T-helper 2 cell treated with Interferon-gamma antibody and Interleukin-4, amounts not matched to agents 5 μg/mL and 100 μg/mL, for 36 hours (primary cell): ENCODE measurements around the gene NADSYN1.
"Not testable (repeated sequence)": the region's sequence is repeated elsewhere in the genome, so short reads cannot be mapped to it uniquely, and the experiment has no call there.

Experiments used
- DNase-seq: peaks from one replicate; pipeline ENCODE4 v3.0.0; 2021; ENCODE audit warnings: low spot score
- H3K27ac Mint-ChIP-seq: one replicate; pipeline ENCODE4 v1.8.0; 2021; ENCODE audit warnings: mild to moderate bottlenecking, mixed read lengths
- H3K27me3 Mint-ChIP-seq: one replicate; pipeline ENCODE4 v1.8.0; 2021; ENCODE audit warnings: low read depth, mixed read lengths
- H3K36me3 Mint-ChIP-seq: one replicate; pipeline ENCODE4 v1.8.0; 2021; ENCODE audit warnings: low read depth, mixed read lengths
- H3K4me1 Mint-ChIP-seq: one replicate; pipeline ENCODE4 v1.8.0; 2021; ENCODE audit warnings: low read depth, mixed read lengths
- H3K4me3 Mint-ChIP-seq: one replicate; pipeline ENCODE4 v1.8.0; 2022; ENCODE audit warnings: mild to moderate bottlenecking, moderate library complexity, mixed read lengths
- H3K9me3 Mint-ChIP-seq: one replicate; pipeline ENCODE4 v1.8.0; 2021; ENCODE audit warnings: mixed read lengths

The NADSYN1 gene

DNA sequence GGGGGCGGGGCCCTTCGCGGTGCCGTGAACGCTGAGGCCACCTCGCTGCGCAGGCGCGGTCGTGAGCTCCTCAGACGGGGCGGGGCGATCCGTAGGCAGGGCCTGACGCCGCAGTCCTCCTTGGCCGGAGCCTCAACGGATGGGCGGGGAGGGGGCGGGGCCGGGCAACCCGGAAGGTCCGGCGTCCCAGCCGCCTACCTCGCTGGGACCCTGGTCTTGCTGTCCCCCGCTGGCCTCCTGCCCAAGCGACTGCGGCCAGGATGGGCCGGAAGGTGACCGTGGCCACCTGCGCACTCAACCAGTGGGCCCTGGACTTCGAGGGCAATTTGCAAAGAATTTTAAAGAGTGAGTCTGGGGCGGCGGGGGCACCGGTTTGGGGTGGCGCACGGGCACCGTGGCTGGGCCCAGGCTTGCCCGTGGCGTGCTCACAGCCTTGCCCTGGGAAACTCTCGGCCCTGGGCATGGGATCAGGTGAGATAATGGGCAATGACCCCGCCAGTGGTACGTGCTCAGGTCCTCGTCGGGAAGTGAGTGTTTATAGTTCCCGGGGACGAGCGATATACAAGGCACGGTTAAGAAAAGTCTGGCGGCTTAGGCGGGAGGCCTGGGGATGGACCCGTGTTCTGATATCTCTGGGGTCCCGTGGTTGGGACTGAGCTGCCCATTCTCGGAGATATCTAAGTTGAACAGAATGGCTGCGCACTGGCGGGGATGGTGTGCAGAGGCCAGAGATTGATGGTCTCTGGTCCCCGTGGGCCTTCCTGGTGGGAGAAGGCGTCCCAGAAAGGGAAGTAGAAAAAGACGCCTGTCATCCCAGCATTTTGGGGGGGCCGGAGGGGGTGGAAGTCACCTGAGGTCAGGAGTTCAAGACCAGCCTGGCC lies at the start of gene NADSYN1:
TSS of gene NADSYN1 (plus strand) at position 167 of the 881 bp plus-strand sequence. CDS start at position 261, 94 bp downstream.
- peak within 1 kb of the TSS; percentile 94 for H3K27ac Mint-ChIP-seq
- DNase-seq, result peak; percentile 93
- H3K4me3 Mint-ChIP-seq, result peak within 1 kb of the TSS; percentile 90
- no peaks in the 10 kb centered on the region for H3K27me3 Mint-ChIP-seq
- peaks cover 22% of the 10 kb centered on the region for H3K36me3 Mint-ChIP-seq
- H3K4me1 Mint-ChIP-seq, result peaks cover 56% of the 10 kb centered on the region
- no peaks in the 10 kb centered on the region for H3K9me3 Mint-ChIP-seq

DNA sequence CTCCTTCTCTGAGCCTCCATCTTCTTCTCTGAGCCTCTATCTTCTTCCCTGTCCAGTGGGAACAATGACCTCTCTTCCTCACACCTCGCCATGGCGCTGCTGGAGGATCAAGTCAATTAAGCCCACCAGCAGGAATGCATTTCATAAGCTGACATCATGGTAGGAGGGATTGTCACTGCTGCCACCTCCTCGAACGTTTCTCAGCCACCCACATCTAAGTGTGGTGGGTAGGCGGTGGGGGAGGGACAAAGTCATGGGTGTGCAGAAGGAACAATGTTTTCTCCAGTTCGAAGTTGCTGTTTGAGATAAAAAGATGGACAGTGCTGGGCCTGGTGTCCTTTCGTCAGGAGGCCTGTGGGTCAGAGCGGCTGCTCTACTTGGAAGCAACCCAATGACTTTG lies 48.8 kb upstream of the NADSYN1 start:
- no peak for DNase-seq
- H3K4me1 Mint-ChIP-seq, result no peaks in the 10 kb centered on the region
- H3K4me3 Mint-ChIP-seq, result no peak overlapping the region
- H3K36me3 Mint-ChIP-seq, result no peaks in the 10 kb centered on the region
- H3K9me3 Mint-ChIP-seq, result peaks cover 5% of the 10 kb centered on the region
- no peaks in the 10 kb centered on the region for H3K27me3 Mint-ChIP-seq
- no peak overlapping the region for H3K27ac Mint-ChIP-seq

DNA sequence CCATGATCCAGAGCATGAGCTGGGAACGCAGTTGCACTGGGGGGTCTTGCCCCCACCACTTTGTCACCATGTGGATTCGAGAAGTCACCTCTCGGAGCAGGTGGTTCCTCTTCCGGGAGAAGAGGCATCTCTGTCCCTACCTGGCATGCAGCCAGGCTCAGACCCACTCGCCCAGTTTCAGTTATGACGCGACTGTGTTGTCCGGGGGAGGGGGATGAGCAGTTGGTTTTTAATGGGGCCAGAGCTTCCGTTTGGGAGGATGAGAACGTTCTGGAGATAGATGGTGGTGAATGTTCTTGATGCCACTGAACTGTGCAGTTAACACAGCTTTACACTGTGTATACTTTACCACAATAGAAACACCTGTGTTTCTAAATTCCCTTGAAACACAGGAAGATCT lies 46.3 kb upstream of the NADSYN1 start:
- DNase-seq, result no peak
- peaks cover 5% of the 10 kb centered on the region for H3K9me3 Mint-ChIP-seq
- no peaks in the 10 kb centered on the region for H3K36me3 Mint-ChIP-seq
- no peaks in the 10 kb centered on the region for H3K4me1 Mint-ChIP-seq
- no peaks in the 10 kb centered on the region for H3K27me3 Mint-ChIP-seq
- H3K4me3 Mint-ChIP-seq, result no peak overlapping the region
- H3K27ac Mint-ChIP-seq, result no peak overlapping the region

DNA sequence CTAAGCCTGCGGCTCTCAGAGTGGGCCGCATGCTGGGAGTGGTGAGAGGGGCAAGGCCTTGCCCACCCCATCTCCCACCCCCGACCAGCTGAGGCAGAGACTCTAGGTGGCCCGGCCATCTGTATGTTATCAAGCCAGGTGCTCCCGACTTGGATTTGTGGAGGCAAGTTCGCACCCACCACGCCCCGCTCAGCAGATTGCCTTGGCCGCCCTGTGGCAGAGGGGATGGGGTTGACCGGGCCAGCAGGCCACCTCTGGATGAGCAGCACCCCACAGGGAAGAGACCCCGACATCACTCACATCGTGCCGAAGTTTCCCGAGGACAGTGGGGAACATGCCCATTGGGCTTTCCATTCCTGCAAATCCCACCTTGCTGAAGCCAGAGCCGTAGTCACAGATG lies 45.6 kb upstream of the NADSYN1 start:
- Mint-ChIP-seq H3K4me1 (no peaks in the 10 kb centered on the region), H3K27me3 (no peaks in the 10 kb centered on the region), H3K27ac (no peak overlapping the region), H3K9me3 (peaks cover 5% of the 10 kb centered on the region), H3K4me3 (no peak overlapping the region), H3K36me3 (no peaks in the 10 kb centered on the region)
- DNase-seq, result no peak

DNA sequence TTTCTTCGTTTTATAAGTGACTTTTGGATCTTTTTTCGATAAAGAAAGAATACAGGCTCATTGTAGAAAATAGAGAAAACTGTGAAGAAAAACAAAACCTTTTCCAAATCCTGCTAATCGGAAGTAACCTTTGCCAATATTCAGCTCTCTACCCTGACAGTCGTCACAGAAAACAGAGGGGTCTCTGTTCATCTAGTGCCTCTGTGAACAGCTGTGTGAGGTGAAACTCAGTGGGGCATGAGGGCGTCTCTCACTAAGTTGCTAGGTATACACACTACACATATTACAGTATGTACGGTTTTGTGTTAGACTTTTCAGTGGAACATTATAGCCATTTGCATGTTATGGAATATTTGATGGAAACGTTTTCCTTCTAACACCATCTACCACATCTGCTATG lies 44.2 kb upstream of the NADSYN1 start:
- Mint-ChIP-seq H3K4me1 (no peaks in the 10 kb centered on the region), H3K4me3 (no peak overlapping the region), H3K27ac (no peak overlapping the region), H3K9me3 (peaks cover 4% of the 10 kb centered on the region), H3K36me3 (no peaks in the 10 kb centered on the region), H3K27me3 (no peaks in the 10 kb centered on the region)
- no peak for DNase-seq

DNA sequence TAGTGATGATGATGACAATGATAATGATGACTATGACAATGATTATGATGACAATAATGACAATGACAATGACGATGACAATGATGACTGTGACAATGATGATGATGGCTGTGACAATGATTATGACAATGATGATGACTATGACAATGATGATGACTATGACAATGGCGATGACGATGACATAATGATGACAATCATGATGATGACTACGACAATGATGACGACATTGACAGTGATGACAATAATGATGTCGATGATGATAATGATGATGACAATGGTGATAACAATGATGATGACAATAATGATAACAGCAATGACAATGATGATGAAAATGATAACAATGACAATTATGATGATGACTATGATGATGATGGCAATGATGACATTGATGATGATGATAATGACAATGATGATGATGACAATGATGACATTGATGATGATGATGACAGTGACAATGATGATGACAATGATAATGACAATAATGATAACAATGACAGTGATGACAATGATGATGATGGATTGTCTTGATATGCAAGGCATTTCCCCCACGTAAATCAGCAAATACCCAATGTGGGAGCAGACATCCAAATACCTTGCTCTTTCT lies 42.5 kb upstream of the NADSYN1 start:
- H3K4me3 Mint-ChIP-seq, result no peak overlapping the region
- H3K27ac Mint-ChIP-seq, result no peak overlapping the region
- H3K36me3 Mint-ChIP-seq, result no peaks in the 10 kb centered on the region
- DNase-seq, result no peak
- H3K27me3 Mint-ChIP-seq, result no peaks in the 10 kb centered on the region
- H3K4me1 Mint-ChIP-seq, result no peaks in the 10 kb centered on the region
- H3K9me3 Mint-ChIP-seq, result no peaks in the 10 kb centered on the region

DNA sequence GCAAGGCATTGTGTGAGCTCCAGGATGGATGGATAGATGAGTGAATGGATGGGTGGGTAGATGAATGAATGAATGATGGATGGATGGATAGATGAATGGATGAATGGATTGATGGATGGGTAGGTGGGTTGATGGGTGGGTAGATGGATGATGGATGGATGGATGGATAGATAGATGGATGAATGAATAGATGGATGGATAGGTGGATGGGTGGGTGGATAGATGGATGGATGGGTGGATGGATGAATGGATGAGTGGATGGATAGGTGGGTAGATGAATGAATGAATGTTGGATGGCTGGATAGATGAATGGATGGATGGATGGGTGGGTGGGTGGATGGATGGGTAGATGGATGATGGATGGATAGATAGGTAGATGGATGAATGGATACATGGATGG lies 38.4 kb upstream of the NADSYN1 start:
- no peaks in the 10 kb centered on the region for H3K9me3 Mint-ChIP-seq
- no peak overlapping the region for H3K4me3 Mint-ChIP-seq
- H3K27me3 Mint-ChIP-seq, result no peaks in the 10 kb centered on the region
- no peaks in the 10 kb centered on the region for H3K4me1 Mint-ChIP-seq
- no peaks in the 10 kb centered on the region for H3K36me3 Mint-ChIP-seq
- DNase-seq, result no peak
- H3K27ac Mint-ChIP-seq, result no peak overlapping the region

DNA sequence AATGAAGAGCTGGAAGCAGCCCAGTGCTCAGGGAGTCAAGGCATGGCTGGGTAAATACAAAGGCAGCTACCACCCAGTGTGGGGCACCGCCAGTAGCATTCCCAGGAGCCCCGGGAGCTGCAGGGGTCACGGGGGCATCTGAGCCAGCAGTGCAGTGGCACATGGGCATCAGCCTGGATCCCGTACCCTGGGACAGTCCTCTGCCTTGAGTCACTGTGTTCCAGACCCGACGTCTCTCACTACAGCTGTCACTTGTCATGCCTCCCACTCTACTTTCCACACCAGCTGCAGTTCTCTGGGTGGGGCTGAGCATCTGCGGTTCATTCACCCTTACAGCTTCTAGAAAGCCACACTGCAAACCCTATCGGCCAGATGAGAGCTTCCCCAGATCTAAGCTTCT lies 34.4 kb upstream of the NADSYN1 start:
- H3K27ac Mint-ChIP-seq, result no peak overlapping the region
- DNase-seq, result no peak
- H3K4me3 Mint-ChIP-seq, result no peak overlapping the region
- no peaks in the 10 kb centered on the region for H3K9me3 Mint-ChIP-seq
- no peaks in the 10 kb centered on the region for H3K27me3 Mint-ChIP-seq
- no peaks in the 10 kb centered on the region for H3K4me1 Mint-ChIP-seq
- no peaks in the 10 kb centered on the region for H3K36me3 Mint-ChIP-seq

DNA sequence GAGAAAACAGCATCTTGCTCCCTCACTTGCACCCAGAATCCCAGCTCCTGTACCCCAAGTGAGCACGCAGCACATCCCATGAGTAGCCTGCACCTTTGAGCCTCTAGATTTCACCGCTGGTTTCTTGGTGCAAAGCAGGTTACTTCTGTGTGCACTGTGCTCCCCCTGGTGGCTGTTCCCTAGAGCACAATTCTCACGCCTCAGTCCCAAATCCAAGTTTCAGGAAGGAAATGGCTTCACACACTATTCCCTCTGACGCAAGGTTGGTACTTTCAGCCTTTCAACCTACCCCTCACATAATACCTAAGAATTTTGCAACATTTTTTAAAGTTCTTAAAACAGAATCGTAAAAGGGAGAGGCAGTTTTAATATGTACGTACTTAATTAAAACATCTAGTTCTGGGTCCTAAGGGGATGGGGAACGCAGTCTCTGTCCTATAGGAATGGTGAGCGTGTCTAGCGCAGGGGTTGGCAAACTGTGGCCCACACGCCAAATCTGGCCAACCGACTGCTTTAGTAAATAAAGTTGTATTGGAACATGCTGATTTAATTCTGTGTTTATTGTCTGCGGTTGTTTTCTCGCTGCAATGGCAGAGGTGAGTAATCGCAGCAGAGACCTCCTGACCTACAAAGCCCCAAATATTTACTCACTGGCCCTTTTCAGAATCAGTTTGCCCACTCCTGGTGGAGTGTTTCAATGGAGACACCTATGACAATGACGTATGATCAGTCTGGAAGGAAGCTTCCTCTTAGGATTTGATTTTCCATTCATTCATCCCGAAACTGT lies 32.4 kb upstream of the NADSYN1 start:
- DNase-seq, result no peak
- Mint-ChIP-seq H3K4me1 (no peaks in the 10 kb centered on the region), H3K9me3 (no peaks in the 10 kb centered on the region), H3K27me3 (no peaks in the 10 kb centered on the region), H3K36me3 (no peaks in the 10 kb centered on the region), H3K4me3 (no peak overlapping the region), H3K27ac (no peak overlapping the region)

DNA sequence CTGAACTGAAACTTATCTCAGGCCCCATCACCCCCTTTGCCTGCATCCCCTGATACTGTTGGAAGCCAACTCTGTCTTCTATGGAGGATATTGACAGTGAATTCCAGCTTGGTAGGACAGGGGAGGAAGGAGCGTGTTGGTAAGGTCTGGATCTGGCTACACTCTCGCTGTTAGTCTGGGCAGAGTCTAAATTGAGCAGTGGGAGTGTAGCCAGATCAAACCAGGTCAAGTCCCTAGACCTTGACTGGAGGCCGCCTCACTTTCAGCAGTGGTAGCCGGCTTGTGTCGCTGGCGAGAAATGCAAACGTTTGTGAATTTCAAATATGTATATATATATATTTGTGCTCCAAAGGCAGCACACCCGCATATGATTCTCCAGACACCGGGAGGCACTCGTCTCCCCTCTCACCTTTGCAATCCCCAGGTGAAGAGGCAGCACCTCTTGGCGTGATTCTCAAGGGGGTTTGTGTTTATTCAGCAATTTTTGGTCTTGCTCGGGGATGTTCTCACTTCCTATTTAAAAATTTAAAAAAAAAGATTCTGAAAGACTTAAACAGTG lies 31.5 kb upstream of the NADSYN1 start:
- Mint-ChIP-seq H3K36me3 (no peaks in the 10 kb centered on the region), H3K4me3 (no peak overlapping the region), H3K9me3 (no peaks in the 10 kb centered on the region), H3K27me3 (no peaks in the 10 kb centered on the region), H3K4me1 (peaks cover 2% of the 10 kb centered on the region), H3K27ac (no peak overlapping the region)
- DNase-seq, result no peak

DNA sequence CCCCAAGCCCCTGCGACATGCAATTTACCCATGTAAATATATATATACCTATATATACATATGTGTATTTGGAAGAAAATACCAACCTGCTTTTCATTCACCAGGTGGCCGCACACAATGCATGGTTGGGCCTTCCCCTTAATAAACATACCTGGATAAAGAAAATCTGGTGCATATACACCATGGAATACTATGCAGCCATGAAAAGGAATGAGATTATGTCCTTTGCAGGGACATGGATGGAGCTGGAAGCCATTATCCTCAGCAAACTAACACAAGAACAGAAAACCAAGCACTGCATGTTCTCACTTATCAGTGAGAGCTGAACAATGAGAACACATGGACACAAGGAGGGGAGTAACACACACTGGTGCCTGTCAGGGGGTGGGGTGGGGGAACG lies 30.7 kb upstream of the NADSYN1 start:
- not testable (repeated sequence) for H3K36me3 Mint-ChIP-seq, H3K27me3 Mint-ChIP-seq, H3K27ac Mint-ChIP-seq, H3K4me3 Mint-ChIP-seq, H3K4me1 Mint-ChIP-seq, H3K9me3 Mint-ChIP-seq, DNase-seq

DNA sequence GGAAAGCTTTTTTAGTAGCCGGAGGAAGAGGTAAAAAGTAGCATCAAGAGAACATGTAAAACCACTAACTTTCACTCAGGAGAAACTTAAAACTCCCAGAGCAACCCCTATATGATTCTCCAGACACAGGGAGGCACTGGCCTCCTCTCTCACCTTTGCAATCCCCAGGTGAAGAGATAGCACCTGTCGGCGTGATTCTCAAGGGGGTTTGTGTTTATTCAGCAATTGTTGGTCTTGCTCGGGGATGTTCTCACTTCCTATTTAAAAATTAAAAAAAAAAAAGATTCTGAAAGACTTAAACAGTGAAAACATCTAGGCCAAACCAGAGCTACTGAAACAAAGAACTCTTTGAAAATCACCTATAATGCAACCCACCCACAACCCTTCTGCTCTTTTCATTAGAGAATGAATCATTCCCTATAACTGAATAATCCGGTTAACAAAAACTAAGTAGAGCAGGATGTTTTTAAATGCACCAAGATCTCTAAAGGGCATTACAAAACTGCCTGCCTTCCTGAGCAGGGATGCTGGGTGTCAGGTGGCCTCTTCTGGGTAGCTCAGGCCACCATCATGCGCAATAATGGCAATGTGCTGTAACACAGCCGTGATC lies 29.7 kb upstream of the NADSYN1 start:
- no peaks in the 10 kb centered on the region for H3K9me3 Mint-ChIP-seq
- H3K4me3 Mint-ChIP-seq, result no peak overlapping the region
- H3K27me3 Mint-ChIP-seq, result no peaks in the 10 kb centered on the region
- no peaks in the 10 kb centered on the region for H3K36me3 Mint-ChIP-seq
- H3K4me1 Mint-ChIP-seq, result peaks cover 2% of the 10 kb centered on the region
- DNase-seq, result no peak
- no peak overlapping the region for H3K27ac Mint-ChIP-seq

DNA sequence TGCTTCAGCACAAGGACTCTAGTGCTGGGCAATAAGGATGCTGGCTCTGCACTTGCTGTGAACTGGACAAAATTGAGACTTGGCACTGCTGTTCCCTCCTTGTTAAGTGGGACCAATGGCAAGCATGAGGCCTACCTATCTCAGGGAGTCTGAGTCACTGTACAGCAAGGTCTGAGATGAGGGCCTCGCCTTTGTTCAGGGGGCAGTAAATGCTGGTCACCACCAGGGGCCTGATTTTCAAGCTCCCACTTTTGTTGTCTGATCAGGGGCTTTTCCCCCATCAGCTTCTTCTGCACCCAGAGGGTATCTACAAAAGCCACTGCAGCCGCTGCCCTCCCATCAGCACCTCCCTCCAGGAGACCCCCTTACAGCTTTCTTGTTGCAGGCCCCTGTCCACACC lies 27.6 kb upstream of the NADSYN1 start:
- peaks cover 6% of the 10 kb centered on the region for H3K4me1 Mint-ChIP-seq
- H3K27me3 Mint-ChIP-seq, result no peaks in the 10 kb centered on the region
- DNase-seq, result no peak
- no peak overlapping the region for H3K27ac Mint-ChIP-seq
- H3K36me3 Mint-ChIP-seq, result no peaks in the 10 kb centered on the region
- no peaks in the 10 kb centered on the region for H3K9me3 Mint-ChIP-seq
- H3K4me3 Mint-ChIP-seq, result no peak overlapping the region
